Kidney epithelial cell (primary cell): ENCODE measurements around the gene PUSL1. TPM values are rescaled to one million over a fixed set of nuclear protein-coding genes. Genes with fewer than 3 reads are reported as not detected.

Experiments
- DNase-seq: peaks from one replicate; pipeline ENCODE4 v3.0.0-alpha.2; 2010; ENCODE audit warnings: low read depth
- H3K27me3 ChIP-seq: 2 replicates; pipeline ENCODE4 v1.6.0; 2011; ENCODE audit warnings: low read length; ENCODE audit not compliant: control insufficient read depth, insufficient read depth
- H3K36me3 ChIP-seq: 2 replicates; pipeline ENCODE4 v1.5.1; 2011; ENCODE audit warnings: low read length; ENCODE audit not compliant: control insufficient read depth, insufficient read depth
- H3K4me3 ChIP-seq: 2 replicates; pipeline ENCODE4 v1.5.1; 2011; ENCODE audit warnings: low read depth, mild to moderate bottlenecking, control low read depth, low read length
- total RNA-seq: library from RNA; depleted of rRNA; stranded (reverse); fragments of >200 nt; gene quantifications from 2 replicates; pipeline ENCODE4 v1.2.3, GENCODE V29; 2015
- TF ChIP-seq, protein P1 (sequence below): IDR thresholded peaks from 2 replicates; pipeline ENCODE4 v1.5.1; 2011; ENCODE audit warnings: mild to moderate bottlenecking, moderate library complexity, low read length, control low read depth, inconsistent platforms; ENCODE audit not compliant: insufficient read depth, poor library complexity, severe bottlenecking

PUSL1 gene
- total RNA-seq, 1 donor from 2014 or later = 45.1 TPM

- Histone ChIP-seq H3K27me3 (peaks cover 30% of the 10 kb centered on the region), H3K4me3 (no peak overlapping the region), H3K36me3 (no peaks in the 10 kb centered on the region)
- DNase-seq = no peak
- TF ChIP-seq, protein P1, sequence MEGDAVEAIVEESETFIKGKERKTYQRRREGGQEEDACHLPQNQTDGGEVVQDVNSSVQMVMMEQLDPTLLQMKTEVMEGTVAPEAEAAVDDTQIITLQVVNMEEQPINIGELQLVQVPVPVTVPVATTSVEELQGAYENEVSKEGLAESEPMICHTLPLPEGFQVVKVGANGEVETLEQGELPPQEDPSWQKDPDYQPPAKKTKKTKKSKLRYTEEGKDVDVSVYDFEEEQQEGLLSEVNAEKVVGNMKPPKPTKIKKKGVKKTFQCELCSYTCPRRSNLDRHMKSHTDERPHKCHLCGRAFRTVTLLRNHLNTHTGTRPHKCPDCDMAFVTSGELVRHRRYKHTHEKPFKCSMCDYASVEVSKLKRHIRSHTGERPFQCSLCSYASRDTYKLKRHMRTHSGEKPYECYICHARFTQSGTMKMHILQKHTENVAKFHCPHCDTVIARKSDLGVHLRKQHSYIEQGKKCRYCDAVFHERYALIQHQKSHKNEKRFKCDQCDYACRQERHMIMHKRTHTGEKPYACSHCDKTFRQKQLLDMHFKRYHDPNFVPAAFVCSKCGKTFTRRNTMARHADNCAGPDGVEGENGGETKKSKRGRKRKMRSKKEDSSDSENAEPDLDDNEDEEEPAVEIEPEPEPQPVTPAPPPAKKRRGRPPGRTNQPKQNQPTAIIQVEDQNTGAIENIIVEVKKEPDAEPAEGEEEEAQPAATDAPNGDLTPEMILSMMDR = no peak
Observed at GRCh38 chr1:1286313-1287261, 21.8 kb upstream of the PUSL1 start.

- Histone ChIP-seq H3K4me3 (no peak overlapping the region), H3K27me3 (peaks cover 30% of the 10 kb centered on the region), H3K36me3 (no peaks in the 10 kb centered on the region)
- TF ChIP-seq, protein P1 = no peak
- DNase-seq = no peak
Observed at GRCh38 chr1:1287288-1288110, 20.9 kb upstream of the PUSL1 start.

DNA sequence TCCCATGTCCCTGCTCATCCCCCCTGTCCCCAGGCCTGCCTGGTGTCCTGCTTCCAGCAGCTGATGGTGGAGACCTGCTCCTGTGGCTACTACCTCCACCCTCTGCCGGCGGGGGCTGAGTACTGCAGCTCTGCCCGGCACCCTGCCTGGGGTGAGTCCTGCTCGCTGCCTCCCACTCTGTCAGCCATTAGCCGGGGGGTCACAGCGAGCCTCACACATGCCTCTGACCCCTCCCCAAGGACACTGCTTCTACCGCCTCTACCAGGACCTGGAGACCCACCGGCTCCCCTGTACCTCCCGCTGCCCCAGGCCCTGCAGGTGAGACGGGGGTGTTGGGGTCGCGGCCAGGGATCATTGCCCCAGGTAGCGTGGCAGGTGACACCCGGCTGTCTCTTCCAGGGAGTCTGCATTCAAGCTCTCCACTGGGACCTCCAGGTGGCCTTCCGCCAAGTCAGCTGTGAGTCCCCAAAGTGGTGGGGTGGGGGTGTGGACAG, 18.1 kb upstream of the PUSL1 start:
- Histone ChIP-seq H3K36me3 (no peaks in the 10 kb centered on the region), H3K4me3 (no peak overlapping the region), H3K27me3 (peaks cover 28% of the 10 kb centered on the region)
- DNase-seq = no peak
- TF ChIP-seq, protein P1 = peak; percentile 78

- no peaks in the 10 kb centered on the region for H3K36me3 ChIP-seq
- H3K4me3 ChIP-seq = no peak overlapping the region
- TF ChIP-seq, protein P1 = no peak
- DNase-seq = no peak
- H3K27me3 ChIP-seq = peaks cover 21% of the 10 kb centered on the region
Observed at GRCh38 chr1:1291023-1291528, 17.3 kb upstream of the PUSL1 start.

DNA sequence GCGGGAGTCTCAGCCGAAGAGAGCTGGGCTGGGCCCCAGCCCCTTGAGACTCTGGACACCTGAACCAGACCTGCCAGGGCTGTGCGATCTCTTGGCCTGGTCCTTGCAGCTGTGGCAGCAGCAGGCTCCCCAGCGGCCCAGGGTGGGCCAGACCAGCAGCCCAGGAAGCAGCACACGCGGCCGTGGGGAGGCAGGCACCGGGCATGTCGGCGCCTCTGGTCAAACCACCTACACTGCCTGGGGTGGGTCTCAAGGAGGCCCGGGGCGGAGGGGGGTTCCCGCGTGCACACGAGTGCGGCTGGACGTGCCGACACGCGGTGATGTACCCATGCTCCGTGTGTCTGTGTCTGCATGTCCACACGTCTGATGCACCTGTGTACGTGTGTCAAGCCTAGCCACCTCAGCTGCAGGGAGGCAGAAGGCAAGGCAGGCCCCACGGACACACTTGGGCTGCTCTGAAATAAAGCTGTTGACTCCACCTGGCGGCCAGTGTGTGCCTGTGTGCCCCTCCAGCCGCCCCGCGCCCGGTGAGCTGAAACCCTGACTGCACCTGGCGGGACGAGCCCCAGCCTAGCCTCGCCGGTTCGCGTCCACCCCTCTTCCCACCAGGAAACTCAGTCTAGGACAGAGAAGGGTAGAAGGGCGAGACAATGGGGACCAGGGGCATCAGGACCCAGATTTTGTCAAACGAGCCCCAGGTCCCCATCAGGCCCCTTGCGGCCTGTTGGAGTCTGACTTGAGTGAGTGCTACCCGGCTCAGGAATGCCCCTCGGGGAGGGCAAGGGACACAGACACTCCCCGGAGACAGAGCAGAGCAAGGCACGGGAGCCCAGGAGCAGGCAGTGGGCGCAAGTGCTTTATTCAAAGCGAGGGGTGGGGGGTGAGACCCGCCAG, 16.6 kb upstream of the PUSL1 start:
- Histone ChIP-seq H3K36me3 (no peaks in the 10 kb centered on the region), H3K27me3 (peaks cover 14% of the 10 kb centered on the region), H3K4me3 (no peak overlapping the region)
- peak; percentile 43 for DNase-seq
- TF ChIP-seq, protein P1 = peak; percentile 75
